HG03135 (cell line): Measurements from ENCODE around the gene ODAD2.
"Not testable (repeated sequence)": the region's sequence is repeated elsewhere in the genome, so short reads cannot be mapped to it uniquely, and the experiment has no call there.

Experiments
- ATAC-seq: cut with Tn5 transposase; IDR thresholded peaks from one replicate; pipeline ENCODE4 v1.9.1; 2021; ENCODE audit warnings: mild to moderate bottlenecking, moderate library complexity; ENCODE audit not compliant: unreplicated experiment

Gene ODAD2

DNA sequence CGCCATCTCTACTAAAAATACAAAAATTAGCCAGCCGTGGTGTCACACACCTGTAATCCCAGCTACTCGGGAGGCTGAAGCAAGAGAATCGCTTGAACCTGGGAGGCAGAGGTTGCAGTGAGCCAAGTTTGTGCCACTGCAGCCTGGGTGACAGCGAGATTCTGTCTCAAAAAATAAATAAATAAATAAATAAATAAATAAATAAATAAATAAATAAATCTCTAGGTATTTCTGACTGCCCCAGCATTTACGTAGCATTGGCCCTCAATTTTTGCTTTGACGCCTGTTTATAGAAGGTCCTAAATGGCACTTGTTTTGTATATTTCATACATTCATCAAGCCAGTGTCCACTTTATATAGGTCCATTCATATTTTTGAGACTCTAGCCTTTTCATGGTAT lies 28.9 kb downstream of the ODAD2 start:
- not testable (repeated sequence) for ATAC-seq

DNA sequence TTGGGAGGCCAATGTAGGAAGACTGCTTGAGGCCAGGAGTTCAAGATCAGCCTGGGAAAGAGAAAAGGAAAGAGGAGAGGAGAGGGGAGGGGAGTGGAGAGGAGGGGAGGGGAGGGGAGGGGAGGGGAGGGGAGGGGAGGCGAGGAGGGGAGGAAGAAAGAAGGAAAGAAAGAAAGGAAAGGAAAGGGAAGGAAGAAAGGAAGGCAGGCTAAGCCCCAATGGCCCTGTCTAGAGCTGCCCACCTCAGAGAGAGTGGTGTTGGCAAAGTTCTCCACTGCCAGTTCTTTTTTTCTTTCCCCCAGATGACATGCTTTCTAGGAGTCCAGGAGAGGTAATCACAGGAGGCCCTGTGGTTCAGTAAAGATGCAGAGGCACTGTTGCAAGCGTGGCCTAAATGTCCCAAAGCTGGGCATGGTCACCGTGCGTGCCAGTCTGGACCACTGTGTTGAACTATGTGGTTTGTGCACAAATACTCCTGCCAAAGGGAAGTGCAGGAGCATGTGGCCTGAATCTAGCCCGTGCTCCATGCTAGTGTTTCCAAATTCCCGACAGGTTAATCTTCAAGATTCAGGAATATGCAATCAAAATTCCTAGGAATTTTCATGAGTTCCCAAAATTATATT lies 39.7 kb downstream of the ODAD2 start:
- no peak for ATAC-seq

DNA sequence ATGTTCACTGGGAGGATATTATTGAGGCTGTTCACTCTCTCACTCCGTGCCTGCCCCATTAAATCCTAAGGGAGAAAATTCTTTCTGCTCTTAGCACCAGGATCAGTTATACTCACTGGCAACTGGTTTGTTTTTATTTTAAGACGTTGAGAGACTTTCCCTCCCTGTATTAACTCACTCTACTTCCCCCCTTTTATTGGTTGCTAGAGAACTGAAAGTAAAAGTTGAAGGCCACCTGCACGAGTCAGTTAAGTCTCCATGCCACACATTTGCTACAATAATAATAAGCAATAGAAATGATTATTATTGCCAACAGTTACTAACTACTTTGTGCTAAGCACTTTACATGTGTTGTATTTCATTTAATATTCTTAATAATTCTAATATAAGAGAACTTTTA lies 40.5 kb downstream of the ODAD2 start:
- not testable (repeated sequence) for ATAC-seq

DNA sequence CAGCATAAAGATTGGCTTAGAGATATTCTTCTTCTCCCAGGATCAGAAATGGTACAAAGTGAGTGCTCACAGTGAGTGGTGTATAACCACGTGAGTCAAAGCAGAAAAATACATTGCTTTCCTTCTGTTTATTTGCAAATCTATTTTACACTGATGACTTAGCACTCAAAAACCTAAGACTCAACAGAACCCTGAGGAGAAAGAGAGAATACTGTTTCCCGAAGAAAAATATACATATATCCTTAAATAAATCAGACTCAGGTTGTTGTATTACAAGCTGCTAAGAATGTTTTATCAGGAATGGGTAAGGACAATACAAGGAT lies 48.7 kb downstream of the ODAD2 start:
- no peak for ATAC-seq

GRCh38 chr10:27949528-27950241 lies 49.2 kb downstream of the ODAD2 start:
- ATAC-seq = no peak

DNA sequence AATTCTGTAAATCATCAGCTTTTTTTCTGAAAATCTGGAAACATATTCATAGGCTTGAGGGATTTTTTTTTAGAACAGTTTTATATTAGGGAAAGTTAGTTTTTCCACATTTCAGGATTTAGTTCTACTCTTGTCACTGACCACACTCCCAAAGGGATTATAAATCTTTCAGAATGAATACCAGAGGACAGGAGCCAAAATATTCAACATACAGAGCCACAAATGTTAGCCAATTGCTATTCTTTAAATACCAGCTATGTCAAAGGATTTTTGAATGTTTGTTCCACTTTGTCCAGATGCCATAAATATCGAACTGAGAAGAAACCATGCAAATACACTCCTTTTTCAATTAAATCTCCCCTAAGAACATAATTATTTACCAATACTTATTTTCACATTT lies 50.7 kb downstream of the ODAD2 start:
- ATAC-seq = no peak

DNA sequence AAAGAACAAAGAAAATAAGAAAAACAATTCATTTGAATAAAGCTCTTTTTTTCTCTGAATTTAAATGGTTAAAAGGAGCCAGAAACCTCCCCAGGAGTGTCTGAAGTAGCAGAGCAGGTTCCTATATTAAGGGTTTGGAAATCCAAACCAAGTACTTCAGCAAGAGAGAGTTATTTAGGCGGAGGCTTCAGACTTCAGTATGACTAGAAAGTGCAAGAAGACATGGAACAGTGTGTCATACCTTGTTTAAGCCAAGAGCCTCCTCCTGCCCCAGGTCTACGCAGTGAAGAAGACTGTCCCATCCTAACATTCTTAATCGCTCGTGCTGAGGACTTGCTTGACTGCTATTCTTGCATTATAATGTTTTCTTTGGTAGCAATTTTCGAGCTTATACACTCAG lies 51.3 kb downstream of the ODAD2 start:
- no peak for ATAC-seq

DNA sequence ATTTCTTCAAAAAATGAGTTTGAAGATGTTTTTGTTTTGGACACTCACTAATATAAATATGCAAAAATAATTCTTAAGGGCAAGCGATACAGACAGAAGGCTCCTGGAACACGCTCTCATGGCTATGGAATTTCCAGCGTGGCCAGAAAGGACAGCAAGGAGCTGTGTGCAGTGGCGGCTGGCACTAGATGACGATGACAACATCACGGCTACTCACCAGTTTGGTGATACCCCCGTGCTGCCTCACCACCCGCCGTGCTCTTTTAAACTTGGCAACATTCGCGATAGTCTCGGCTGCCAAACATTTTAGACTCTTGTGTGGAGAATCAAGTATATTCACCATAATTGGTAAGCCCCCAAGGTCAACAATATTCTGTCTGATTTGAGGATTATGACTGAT lies 54.9 kb downstream of the ODAD2 start:
- ATAC-seq = no peak

- ATAC-seq = no peak
Measured at GRCh38 chr10:27914888-27915287, 84.0 kb downstream of the ODAD2 start.

- ATAC-seq = no peak
Measured at GRCh38 chr10:27912231-27912630, 86.6 kb downstream of the ODAD2 start.

DNA sequence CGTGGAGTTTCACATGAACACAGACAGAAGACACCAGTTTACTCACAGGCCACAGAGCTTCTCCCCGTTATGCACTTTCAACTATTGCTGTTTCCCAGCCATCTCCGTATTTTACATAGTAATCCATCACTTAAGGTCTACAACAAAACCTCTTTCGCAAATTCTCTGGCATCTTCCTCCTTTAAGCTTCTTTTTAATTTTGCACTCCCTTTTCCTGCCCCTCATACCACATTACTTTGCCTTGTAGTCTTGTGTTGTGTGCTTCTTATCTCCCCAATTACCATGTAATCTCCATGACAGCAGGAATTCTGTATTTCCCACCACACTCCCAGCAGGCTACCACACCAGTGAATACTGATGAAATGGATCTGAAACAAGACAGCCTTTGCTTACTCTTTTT lies 87.3 kb downstream of the ODAD2 start:
- no peak for ATAC-seq

DNA sequence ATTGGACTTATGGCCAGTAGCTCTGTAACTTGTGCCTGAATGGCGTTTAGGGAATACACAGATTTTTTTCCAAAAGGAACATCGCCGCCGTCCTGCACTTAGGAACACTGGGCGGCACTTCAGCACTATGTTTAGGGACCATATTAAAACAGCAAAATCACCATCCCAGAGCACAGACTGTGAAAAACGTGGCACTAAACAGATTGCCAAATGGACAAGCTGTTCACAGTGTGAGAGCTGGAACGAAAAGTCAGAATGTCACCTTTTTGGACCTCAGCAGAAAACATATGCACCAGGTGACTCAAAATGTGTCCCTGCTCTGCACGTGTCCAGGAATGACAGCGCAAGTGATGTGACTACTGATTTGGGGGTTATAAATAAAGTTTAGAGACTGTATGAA lies 87.9 kb downstream of the ODAD2 start:
- ATAC-seq = no peak

DNA sequence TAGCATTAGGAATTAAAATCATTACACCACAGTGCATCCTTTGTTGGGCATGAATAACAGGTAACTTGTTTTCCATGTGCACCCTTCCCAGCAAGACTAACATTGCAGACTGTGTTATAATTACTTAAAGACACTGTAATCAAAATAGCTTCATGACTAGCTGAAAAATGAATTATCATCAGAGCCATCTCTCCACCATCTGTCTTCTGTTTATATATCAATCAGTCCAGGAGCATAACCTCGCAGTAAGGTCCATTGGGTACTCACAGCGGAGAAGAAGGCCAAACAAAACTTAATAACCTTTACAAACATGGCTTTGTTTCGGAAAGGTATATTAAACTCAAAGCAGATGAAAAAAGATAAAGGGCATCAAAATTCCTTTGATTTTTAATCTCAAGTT lies 90.6 kb downstream of the ODAD2 start:
- ATAC-seq = no peak

DNA sequence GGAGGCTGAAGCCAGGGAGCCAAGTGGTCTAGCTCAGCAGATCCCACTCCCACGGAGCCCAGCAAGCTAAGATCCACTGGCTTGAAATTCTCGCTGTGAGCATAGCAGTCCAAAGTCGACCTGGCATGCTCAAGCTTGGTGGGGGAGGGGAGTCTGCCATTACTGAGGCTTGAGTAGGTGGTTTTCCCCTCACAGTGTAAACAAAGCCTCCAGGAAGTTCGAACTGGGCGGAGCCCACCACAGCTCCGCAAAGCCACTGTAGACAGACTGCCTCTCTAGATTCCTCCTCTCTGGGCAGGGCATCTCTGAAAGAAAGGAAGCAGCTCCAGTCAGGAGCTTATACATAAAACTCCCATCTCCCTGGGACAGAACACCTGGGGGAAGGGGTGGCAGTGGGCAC lies 99.4 kb downstream of the ODAD2 start:
- not testable (repeated sequence) for ATAC-seq

DNA sequence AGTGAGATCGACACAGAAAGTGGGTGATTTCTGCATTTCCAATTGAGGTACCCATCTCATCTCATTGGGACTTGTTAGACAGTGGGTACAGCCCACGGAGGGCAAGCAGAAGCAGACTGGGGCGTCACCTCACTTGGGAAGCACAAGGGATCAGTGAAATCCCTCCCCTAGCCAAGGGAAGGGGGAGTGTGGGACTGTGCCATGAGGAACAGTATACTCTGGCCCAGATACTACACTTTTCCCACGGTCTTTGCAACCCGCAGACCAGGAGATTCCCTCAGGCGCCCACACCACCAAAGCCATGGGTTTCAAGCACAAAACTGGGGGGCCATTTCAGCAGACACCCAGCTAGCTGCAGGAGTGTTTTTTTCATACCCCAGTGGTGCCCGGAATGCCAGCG lies 99.8 kb downstream of the ODAD2 start:
- no peak for ATAC-seq

- ATAC-seq = no peak
Measured at GRCh38 chr10:27893358-27893954, 105.4 kb downstream of the ODAD2 start.

DNA sequence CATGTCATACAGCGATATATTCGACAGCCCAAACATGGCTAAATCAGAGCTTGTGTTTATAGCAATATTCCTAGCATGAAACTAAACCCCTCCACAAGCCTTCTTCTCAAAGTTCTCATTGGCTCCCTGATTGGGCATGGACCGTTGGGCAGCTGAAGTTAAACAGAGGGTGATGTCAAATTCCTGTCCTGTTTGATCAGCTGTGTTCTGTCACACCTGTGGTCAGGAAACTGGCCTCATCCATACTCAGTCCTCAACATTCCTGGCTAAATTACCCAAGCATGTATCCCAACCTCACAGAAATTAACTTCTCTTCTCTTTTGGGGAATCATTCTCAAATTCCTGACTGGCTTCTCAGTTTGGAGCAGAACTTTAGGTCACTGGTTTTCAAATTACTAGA lies 107.9 kb downstream of the ODAD2 start:
- no peak for ATAC-seq

DNA sequence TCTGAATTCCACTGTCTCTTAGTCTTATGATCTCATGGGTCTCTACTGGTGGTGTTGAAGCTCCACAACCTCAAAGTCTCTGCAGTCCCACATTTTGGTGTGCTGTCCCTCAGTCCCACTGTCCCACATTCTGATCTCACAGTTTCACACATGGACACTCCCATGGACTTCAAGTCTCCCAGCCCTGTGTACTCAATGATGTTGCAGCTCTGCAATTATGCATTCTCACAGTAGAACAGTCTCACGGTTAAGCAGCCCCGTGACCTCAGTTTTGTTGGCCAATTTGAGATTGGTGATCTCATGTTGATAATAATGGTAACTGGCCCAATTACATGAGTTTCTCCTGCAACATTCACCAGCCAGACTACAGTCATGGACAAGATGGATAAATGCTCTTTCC lies 109.4 kb downstream of the ODAD2 start:
- ATAC-seq = no peak

GRCh38 chr10:27884185-27884641 lies 114.7 kb downstream of the ODAD2 start:
- no peak for ATAC-seq

GRCh38 chr10:27878281-27878680 lies 120.6 kb downstream of the ODAD2 start:
- ATAC-seq = no peak

DNA sequence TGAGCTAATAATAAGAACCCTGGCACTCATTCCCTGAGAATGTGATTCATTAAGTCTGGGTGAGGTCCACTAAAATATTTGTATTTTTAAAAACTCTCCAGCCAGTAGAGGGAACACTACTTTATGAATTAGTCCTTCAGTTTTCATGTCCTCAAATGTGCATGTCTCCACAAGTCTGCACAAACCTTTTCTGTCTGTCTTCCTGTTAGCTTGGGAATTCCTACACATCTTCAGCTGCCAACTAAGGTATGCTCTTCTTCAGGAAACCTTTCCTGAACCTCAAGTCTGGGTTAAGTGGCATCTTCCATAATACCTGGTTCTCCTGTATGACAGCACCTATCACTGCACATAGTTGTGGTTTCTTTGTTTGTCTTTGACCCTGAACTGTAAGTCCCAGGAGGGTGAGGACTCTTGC lies 133.7 kb downstream of the ODAD2 start:
- ATAC-seq = no peak

DNA sequence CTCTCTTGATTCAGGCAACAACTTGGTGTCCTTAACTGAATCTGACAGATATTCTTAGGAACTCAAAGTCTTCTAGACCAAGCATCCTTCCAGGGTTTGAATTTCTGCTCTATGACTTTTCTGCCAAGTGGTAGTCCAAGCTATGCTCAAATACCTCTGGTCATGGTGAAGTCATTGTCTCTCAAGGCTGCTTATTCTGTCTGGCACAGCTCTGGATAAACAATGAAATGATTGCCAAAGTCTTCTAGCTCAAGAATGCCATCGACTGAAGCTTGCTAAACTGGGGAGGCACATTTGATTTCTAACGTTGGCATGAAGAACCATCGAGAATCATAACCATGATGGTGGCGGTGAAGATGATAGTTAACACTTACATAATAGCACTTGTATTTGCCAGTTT lies 137.1 kb downstream of the ODAD2 start:
- no peak for ATAC-seq

DNA sequence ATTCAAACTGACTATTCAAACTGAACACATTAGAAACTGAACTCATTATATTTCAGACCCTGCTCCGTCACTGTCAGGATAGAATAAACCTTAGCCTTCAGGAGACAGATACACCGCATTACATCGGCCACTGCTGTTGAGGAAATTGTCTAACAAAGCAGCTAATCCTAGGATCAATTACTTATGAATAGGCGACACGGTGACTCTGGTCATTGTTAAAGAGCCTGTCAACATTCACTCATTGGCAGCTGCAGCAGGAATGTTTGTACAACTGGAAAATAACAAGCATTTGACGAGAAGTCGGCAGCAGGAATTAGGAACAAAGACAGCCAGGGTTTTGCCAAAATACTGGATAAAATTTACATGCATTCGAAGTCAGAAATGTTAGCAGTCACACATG lies 141.3 kb downstream of the ODAD2 start:
- no peak for ATAC-seq
